Gastrocnemius medialis (tissue), 4 donors: ENCODE measurements around the gene IQGAP1.

ENCODE experiments used
- CTCF ChIP-seq, 5 experiments: fragments of 450-650 bp in 3 of 5; fragments of 200-600 bp in 2 of 5; sonication (generic) in 2 of 5; IDR thresholded peaks in 4 of 5; conservative IDR thresholded peaks in 1 of 5; 1 replicate in 4 of 5; 2 replicates in 1 of 5; pipeline ENCODE4 v1.5.1; 2016 to 2019; ENCODE audit warnings: antibody characterized with exemption in 5 of 5, mild to moderate bottlenecking in 3 of 5, moderate library complexity in 3 of 5
- POLR2A ChIP-seq, 2 donors: fragments of 450-650 bp; IDR thresholded peaks; one replicate each; pipeline ENCODE4 v1.6.1; 2017; ENCODE audit warnings: antibody characterized with exemption in 2 of 2, mild to moderate bottlenecking in 2 of 2, moderate library complexity in 2 of 2

- TF ChIP-seq CTCF (IDR thresholded peaks at IDR 0.05 in 4 of 5, conservative IDR thresholded peaks at IDR 0.05 in 1 of 5) (no peak), POLR2A (IDR thresholded peaks at IDR 0.05) (no peak)
Measured at GRCh38 chr15:90497376-90497775, 109.3 kb downstream of the IQGAP1 start.
